Stimulated activated CD8-positive, alpha-beta memory T cell treated with anti-CD3 and anti-CD28 coated beads, Interleukin-7, amount 100 ng/mL, for 1 hour (primary cell): ENCODE results near the gene LDLRAD3.

Source experiments
- DNase-seq, 2 donors: peaks; one replicate each; pipeline ENCODE4 v3.0.0-alpha.2; 2020; ENCODE audit warnings: low read depth in 2 of 2

LDLRAD3 gene

GRCh38 chr11:36104660-36104992, 160.8 kb downstream of the LDLRAD3 start:
- no peak for DNase-seq

- no peak for DNase-seq
Observed at GRCh38 chr11:36105743-36106581, 162.1 kb downstream of the LDLRAD3 start.

GRCh38 chr11:36107547-36107946, 163.7 kb downstream of the LDLRAD3 start:
- no peak for DNase-seq

- no peak for DNase-seq
Observed at GRCh38 chr11:36108881-36109589, 165.2 kb downstream of the LDLRAD3 start.

- DNase-seq = no peak
Observed at GRCh38 chr11:36109590-36109849, 165.7 kb downstream of the LDLRAD3 start.

- no peak for DNase-seq
Observed at GRCh38 chr11:36109850-36110606, 166.2 kb downstream of the LDLRAD3 start.

GRCh38 chr11:36110668-36111410, 167.0 kb downstream of the LDLRAD3 start:
- DNase-seq = no peak

GRCh38 chr11:36114095-36114494, 170.2 kb downstream of the LDLRAD3 start:
- DNase-seq = no peak

- DNase-seq = no peak
Observed at GRCh38 chr11:36115378-36115801, 171.5 kb downstream of the LDLRAD3 start.

- no peak for DNase-seq
Observed at GRCh38 chr11:36116161-36116560, 172.3 kb downstream of the LDLRAD3 start.

GRCh38 chr11:36118084-36118483, 174.2 kb downstream of the LDLRAD3 start:
- no peak for DNase-seq

- no peak for DNase-seq
Observed at GRCh38 chr11:36119300-36119699, 175.4 kb downstream of the LDLRAD3 start.

- no peak for DNase-seq
Observed at GRCh38 chr11:36121054-36121453, 177.2 kb downstream of the LDLRAD3 start.

- no peak for DNase-seq
Observed at GRCh38 chr11:36122671-36123070, 178.8 kb downstream of the LDLRAD3 start.

GRCh38 chr11:36123336-36124101, 179.7 kb downstream of the LDLRAD3 start:
- DNase-seq = no peak

- DNase-seq = no peak
Observed at GRCh38 chr11:36126678-36127077, 182.8 kb downstream of the LDLRAD3 start.

- no peak for DNase-seq
Observed at GRCh38 chr11:36127550-36127949, 183.7 kb downstream of the LDLRAD3 start.

- DNase-seq = no peak
Observed at GRCh38 chr11:36129955-36130354, 186.1 kb downstream of the LDLRAD3 start.

GRCh38 chr11:36130401-36130800, 186.5 kb downstream of the LDLRAD3 start:
- no peak for DNase-seq

GRCh38 chr11:36131721-36132397, 188.0 kb downstream of the LDLRAD3 start:
- DNase-seq = no peak

- DNase-seq = no peak
Observed at GRCh38 chr11:36132940-36133339, 189.1 kb downstream of the LDLRAD3 start.
